CD4-positive, alpha-beta T cell (primary cell): ENCODE results near the gene DOP1B. TPM values are rescaled to one million over a fixed set of nuclear protein-coding genes. Genes with fewer than 3 reads are reported as not detected.

Source experiments
- ATAC-seq: fragments of 200-7000 bp; cut with Tn5 transposase; one replicate; pipeline ENCODE4 v1.10.0; 2022; ENCODE audit warnings: mild to moderate bottlenecking; ENCODE audit not compliant: poor library complexity
- CTCF ChIA-PET: fragments of 350-600 bp; sonication (Branson Sonifier 250); formaldehyde crosslinking; loops from one replicate; lab custom pipeline; 2021; ENCODE audit warnings: antibody characterized with exemption, inconsistent platforms; lab: Charles Lee
- POLR2A ChIA-PET: fragments of 350-600 bp; sonication (Branson Sonifier 250); formaldehyde crosslinking; loops from one replicate; lab custom pipeline; 2021; ENCODE audit warnings: antibody characterized with exemption, inconsistent platforms; lab: Charles Lee
- DNase-seq, 14 experiments: peaks; one replicate each; pipeline ENCODE4 v3.0.0-alpha.2; 2013 to 2020; ENCODE audit warnings: mixed read lengths in 2 of 14
- H3K27ac ChIP-seq, 2 donors: one replicate each; pipeline versions ENCODE4 v1.5.1 to v1.7.0; 2013; ENCODE audit warnings: low read length in 2 of 2, low read depth in 1 of 2, mild to moderate bottlenecking in 1 of 2
- H3K27me3 ChIP-seq, 2 experiments: 1 replicate in 1 of 2; 2 replicates in 1 of 2; pipeline versions ENCODE4 v1.6.1 to v1.7.0; 2013; ENCODE audit warnings: low read length in 2 of 2, control low read depth in 1 of 2, mild to moderate bottlenecking in 1 of 2, moderate library complexity in 1 of 2; ENCODE audit not compliant: insufficient read depth in 2 of 2, control insufficient read depth in 1 of 2
- H3K36me3 ChIP-seq: one replicate; pipeline ENCODE4 v1.6.1; 2013; ENCODE audit warnings: low read length, control low read depth; ENCODE audit not compliant: insufficient read depth
- H3K4me1 ChIP-seq: one replicate; pipeline ENCODE4 v1.6.1; 2013; ENCODE audit warnings: low read length, control low read depth; ENCODE audit not compliant: insufficient read depth
- H3K4me3 ChIP-seq: one replicate; pipeline ENCODE4 v1.5.1; 2013; ENCODE audit warnings: mild to moderate bottlenecking, low read length, moderate library complexity
- H3K9me3 ChIP-seq, 2 experiments: 1 replicate in 1 of 2; 2 replicates in 1 of 2; pipeline versions ENCODE4 v1.6.1 to v1.7.0; 2013; ENCODE audit warnings: low read length in 2 of 2, mild to moderate bottlenecking in 2 of 2, control low read depth in 1 of 2, moderate library complexity in 1 of 2; ENCODE audit not compliant: control insufficient read depth in 1 of 2, insufficient read depth in 1 of 2
- H3K27ac Mint-ChIP-seq: one replicate; pipeline ENCODE4 v1.8.0; 2020; ENCODE audit warnings: mixed read lengths
- H3K27me3 Mint-ChIP-seq: one replicate; pipeline ENCODE4 v1.8.0; 2021; ENCODE audit warnings: mixed read lengths
- H3K36me3 Mint-ChIP-seq: one replicate; pipeline ENCODE4 v1.8.0; 2021; ENCODE audit warnings: low read depth, mixed read lengths
- H3K4me1 Mint-ChIP-seq: one replicate; pipeline ENCODE4 v1.8.0; 2021; ENCODE audit warnings: low read depth, mixed read lengths
- H3K4me3 Mint-ChIP-seq: one replicate; pipeline ENCODE4 v1.8.0; 2020; ENCODE audit warnings: mild to moderate bottlenecking, mixed read lengths
- H3K9me3 Mint-ChIP-seq: one replicate; pipeline ENCODE4 v1.8.0; 2020; ENCODE audit warnings: mixed read lengths
- intact Hi-C, 2 experiments: fragments of 100-400 bp; cut with DNase I in 1 of 2; cut with micrococcal nuclease in 1 of 2; formaldehyde crosslinking; loops; one replicate each; pipeline versions ENCODE4 v1.15.1 to v1.9.0; 2023 to 2025; cut with DNase I, micrococcal nuclease
- total RNA-seq, 174 experiments: library from RNA in 2 of 174; stranded (reverse) in 2 of 174; gene quantifications; one replicate each; pipeline ENCODE4 v1.2.3 and lab custom pipeline; 2021 to 2026
- TF ChIP-seq, protein P1 (sequence below): fragments of 200-600 bp; IDR thresholded peaks from one replicate; pipeline ENCODE4 v1.8.0; 2022; ENCODE audit warnings: antibody characterized with exemption, mild to moderate bottlenecking

DOP1B gene
- total RNA-seq, 2 experiments from 2014 or later, result 11.0 to 12.7 TPM

- ATAC-seq, result no peak
- Histone ChIP-seq H3K27me3 (no peaks in the 10 kb centered on the region), H3K4me1 (peaks cover 32% of the 10 kb centered on the region), H3K36me3 (no peaks in the 10 kb centered on the region), H3K4me3 (no peak overlapping the region), H3K9me3 (no peaks in the 10 kb centered on the region), H3K27ac (no peak overlapping the region)
- no peaks in the 10 kb centered on the region for H3K9me3 Mint-ChIP-seq
- no peaks in the 10 kb centered on the region for H3K36me3 Mint-ChIP-seq
- no peak overlapping the region for H3K27ac Mint-ChIP-seq
- ChIA-PET CTCF (interaction anchor here (4.4 kb wide), 1 partner anchor 8 kb away, joined by 16 read pairs; no protein-coding TSS in a partner anchor), POLR2A (no interaction called here)
- peaks cover 25% of the 10 kb centered on the region for H3K4me1 Mint-ChIP-seq
- no peak overlapping the region for H3K4me3 Mint-ChIP-seq
- intact Hi-C loops, result loop anchor here in 1 of 2 experiments (10.0 kb wide), 2 partner anchors 273 to 713 kb away; no protein-coding TSS in a partner anchor
- TF ChIP-seq, protein P1, sequence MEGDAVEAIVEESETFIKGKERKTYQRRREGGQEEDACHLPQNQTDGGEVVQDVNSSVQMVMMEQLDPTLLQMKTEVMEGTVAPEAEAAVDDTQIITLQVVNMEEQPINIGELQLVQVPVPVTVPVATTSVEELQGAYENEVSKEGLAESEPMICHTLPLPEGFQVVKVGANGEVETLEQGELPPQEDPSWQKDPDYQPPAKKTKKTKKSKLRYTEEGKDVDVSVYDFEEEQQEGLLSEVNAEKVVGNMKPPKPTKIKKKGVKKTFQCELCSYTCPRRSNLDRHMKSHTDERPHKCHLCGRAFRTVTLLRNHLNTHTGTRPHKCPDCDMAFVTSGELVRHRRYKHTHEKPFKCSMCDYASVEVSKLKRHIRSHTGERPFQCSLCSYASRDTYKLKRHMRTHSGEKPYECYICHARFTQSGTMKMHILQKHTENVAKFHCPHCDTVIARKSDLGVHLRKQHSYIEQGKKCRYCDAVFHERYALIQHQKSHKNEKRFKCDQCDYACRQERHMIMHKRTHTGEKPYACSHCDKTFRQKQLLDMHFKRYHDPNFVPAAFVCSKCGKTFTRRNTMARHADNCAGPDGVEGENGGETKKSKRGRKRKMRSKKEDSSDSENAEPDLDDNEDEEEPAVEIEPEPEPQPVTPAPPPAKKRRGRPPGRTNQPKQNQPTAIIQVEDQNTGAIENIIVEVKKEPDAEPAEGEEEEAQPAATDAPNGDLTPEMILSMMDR, result no peak
- no peak for DNase-seq
- H3K27me3 Mint-ChIP-seq, result no peaks in the 10 kb centered on the region
Measured at GRCh38 chr21:36117286-36117741, 39.3 kb upstream of the DOP1B start.

GRCh38 chr21:36120304-36120888, 36.2 kb upstream of the DOP1B start:
- no peak overlapping the region for H3K27ac Mint-ChIP-seq
- intact Hi-C loops, result no loop called here
- peaks cover 2% of the 10 kb centered on the region for H3K4me1 Mint-ChIP-seq
- Histone ChIP-seq H3K27me3 (no peaks in the 10 kb centered on the region), H3K9me3 (no peaks in the 10 kb centered on the region), H3K4me1 (peaks cover 6% of the 10 kb centered on the region), H3K36me3 (no peaks in the 10 kb centered on the region), H3K4me3 (no peak overlapping the region), H3K27ac (no peak overlapping the region)
- ATAC-seq, result no peak
- CTCF ChIA-PET, result no interaction called here
- TF ChIP-seq, protein P1, result no peak
- no peaks in the 10 kb centered on the region for H3K27me3 Mint-ChIP-seq
- POLR2A ChIA-PET, result no interaction called here
- H3K9me3 Mint-ChIP-seq, result no peaks in the 10 kb centered on the region
- H3K4me3 Mint-ChIP-seq, result no peak overlapping the region
- no peaks in the 10 kb centered on the region for H3K36me3 Mint-ChIP-seq
- no peak for DNase-seq

GRCh38 chr21:36122977-36123376, 33.6 kb upstream of the DOP1B start:
- H3K36me3 Mint-ChIP-seq, result no peaks in the 10 kb centered on the region
- Histone ChIP-seq H3K36me3 (no peaks in the 10 kb centered on the region), H3K27me3 (no peaks in the 10 kb centered on the region), H3K9me3 (no peaks in the 10 kb centered on the region), H3K4me1 (peaks cover 3% of the 10 kb centered on the region), H3K4me3 (no peak overlapping the region), H3K27ac (no peak overlapping the region)
- intact Hi-C loops, result no loop called here
- H3K4me3 Mint-ChIP-seq, result no peak overlapping the region
- H3K9me3 Mint-ChIP-seq, result no peaks in the 10 kb centered on the region
- ATAC-seq (no peak), DNase-seq (no peak)
- POLR2A ChIA-PET, result no interaction called here
- CTCF ChIA-PET, result no interaction called here
- H3K27me3 Mint-ChIP-seq, result no peaks in the 10 kb centered on the region
- TF ChIP-seq, protein P1, result no peak
- H3K4me1 Mint-ChIP-seq, result peaks cover 12% of the 10 kb centered on the region
- H3K27ac Mint-ChIP-seq, result no peak overlapping the region
